GM23338 (cell line): ENCODE results near the gene DNAJC8.

ENCODE experiments used
- CREB1 ChIP-seq: fragments of 250-450 bp; sonication (Bioruptor Pico); IDR thresholded peaks from 2 replicates; pipeline ENCODE4 v1.5.0; 2020; ENCODE audit warnings: low read depth, mild to moderate bottlenecking, moderate library complexity
- CTCF ChIP-seq, 2 experiments: fragments of 200-600 bp in 1 of 2; sonication (generic) in 1 of 2; conservative IDR thresholded peaks; 2 replicates each; pipeline versions ENCODE4 v1.5.1 to v1.6.1; 2016 to 2017; ENCODE audit warnings: antibody characterized with exemption in 2 of 2, low read depth in 2 of 2, mild to moderate bottlenecking in 2 of 2, moderate library complexity in 1 of 2
- EZH2 ChIP-seq: fragments of 200-600 bp; sonication (generic); IDR thresholded peaks from one replicate; pipeline ENCODE4 v1.8.0; 2017; ENCODE audit warnings: antibody characterized with exemption, mild to moderate bottlenecking, low read depth; ENCODE audit not compliant: unreplicated experiment
- EZH2phosphoT487 ChIP-seq: fragments of 200-600 bp; sonication (generic); IDR thresholded peaks from one replicate; pipeline ENCODE4 v1.8.1; 2018; ENCODE audit warnings: antibody characterized with exemption; ENCODE audit not compliant: unreplicated experiment
- NANOG ChIP-seq: IDR thresholded peaks from 2 replicates; pipeline ENCODE4 v1.6.1; 2016; ENCODE audit warnings: antibody characterized with exemption, borderline replicate concordance
- POLR2AphosphoS5 ChIP-seq: IDR thresholded peaks from 2 replicates; pipeline ENCODE4 v1.6.1; 2016; ENCODE audit warnings: antibody characterized with exemption, low read depth
- REST ChIP-seq: IDR thresholded peaks from one replicate; pipeline ENCODE4 v1.6.1; 2018; ENCODE audit warnings: antibody characterized with exemption; ENCODE audit not compliant: unreplicated experiment
- ZNF114 ChIP-seq: fragments of 250-450 bp; sonication (Bioruptor Pico); IDR thresholded peaks from 2 replicates; pipeline ENCODE4 v1.5.0; 2020; ENCODE audit warnings: mild to moderate bottlenecking, moderate library complexity

- TF ChIP-seq REST (no peak), EZH2 (no peak), CREB1 (CRISPR knock-in tag) (no peak), NANOG (no peak), CTCF (conservative IDR thresholded peaks at IDR 0.05; ENCODE audit: low read depth in 2 of 2) (no peak), ZNF114 (CRISPR knock-in tag) (no peak), EZH2phosphoT487 (no peak), POLR2AphosphoS5 (no peak)
Measured at GRCh38 chr1:28205243-28205642, 27.6 kb downstream of the DNAJC8 start.
